ENCODE results near the gene CPED1.

The CPED1 gene

GRCh38 chr7:121272676-121273075 is 284.2 kb downstream of the CPED1 start:
- TF ChIP-seq PATZ1 (CRISPR knock-in tag; IDR thresholded peaks at IDR 0.05; ENCODE audit: borderline replicate concordance) (no peak), ZFP30 (CRISPR knock-in tag; IDR thresholded peaks at IDR 0.05) (no peak), POU6F1 (CRISPR knock-in tag; IDR thresholded peaks at IDR 0.05; ENCODE audit: borderline replicate concordance, low read depth) (no peak), OSR1 (CRISPR knock-in tag; IDR thresholded peaks at IDR 0.05) (no peak), PPARA (CRISPR knock-in tag; IDR thresholded peaks at IDR 0.05; ENCODE audit: borderline replicate concordance) (no peak), CSDC2 (CRISPR knock-in tag; IDR thresholded peaks at IDR 0.05) (no peak)
- ATAC-seq: no peak

GRCh38 chr7:121273467-121274167 is 285.1 kb downstream of the CPED1 start:
- ATAC-seq: no peak
- TF ChIP-seq TSHZ2 (CRISPR knock-in tag; IDR thresholded peaks at IDR 0.05) (no peak), CSDC2 (CRISPR knock-in tag; IDR thresholded peaks at IDR 0.05) (no peak), PATZ1 (CRISPR knock-in tag; IDR thresholded peaks at IDR 0.05; ENCODE audit: borderline replicate concordance) (no peak), OSR1 (CRISPR knock-in tag; IDR thresholded peaks at IDR 0.05) (no peak), RARB (CRISPR knock-in tag; IDR thresholded peaks at IDR 0.05) (no peak)

- TF ChIP-seq ZC3H10 (CRISPR knock-in tag; IDR thresholded peaks at IDR 0.05) (no peak), OSR1 (CRISPR knock-in tag; IDR thresholded peaks at IDR 0.05) (no peak), PPARA (CRISPR knock-in tag; IDR thresholded peaks at IDR 0.05; ENCODE audit: borderline replicate concordance) (no peak), TCF4 (CRISPR knock-in tag; IDR thresholded peaks at IDR 0.05; ENCODE audit: borderline replicate concordance) (no peak), TOX (CRISPR knock-in tag; IDR thresholded peaks at IDR 0.05; ENCODE audit: borderline replicate concordance) (no peak), CSDC2 (CRISPR knock-in tag; IDR thresholded peaks at IDR 0.05) (no peak), CSRNP3 (CRISPR knock-in tag; IDR thresholded peaks at IDR 0.05) (no peak), ZFP3 (CRISPR knock-in tag; IDR thresholded peaks at IDR 0.05) (no peak), CREB5 (CRISPR knock-in tag; IDR thresholded peaks at IDR 0.05; ENCODE audit: low read depth) (no peak), ZNF8 (CRISPR knock-in tag; IDR thresholded peaks at IDR 0.05) (no peak), ZNF70 (CRISPR knock-in tag; IDR thresholded peaks at IDR 0.05) (no peak), ESRRG (CRISPR knock-in tag; IDR thresholded peaks at IDR 0.05) (no peak), TSHZ2 (CRISPR knock-in tag; IDR thresholded peaks at IDR 0.05) (no peak), PATZ1 (CRISPR knock-in tag; IDR thresholded peaks at IDR 0.05; ENCODE audit: borderline replicate concordance) (no peak), ZNF565 (CRISPR knock-in tag; conservative IDR thresholded peaks at IDR 0.05; ENCODE audit: low read depth) (no peak), ZFP30 (CRISPR knock-in tag; IDR thresholded peaks at IDR 0.05) (no peak), ARNTL (CRISPR knock-in tag; IDR thresholded peaks at IDR 0.05; ENCODE audit: borderline replicate concordance, low read depth) (no peak)
- no peak for ATAC-seq
These were observed 286.0 kb downstream of the CPED1 start for GRCh38 chr7:121274467-121274866.

All from SK-N-SH treated with all-trans-retinoic acid at 6 μM for 48 hours (cell line).